ENCODE results near the gene EXOC4. TPM values are rescaled to one million over a fixed set of nuclear protein-coding genes. Genes with fewer than 3 reads are reported as not detected.

Gene EXOC4
- total and polyA plus RNA-seq, 2 of the 8 experiments (the other 6 are each of a cell fraction or from before 2014, with no cell fraction given) = 27.0 to 67.3 TPM

- no peak overlapping the region for H4K8ac ChIP-seq (ENCODE audit: extremely low read depth, insufficient read depth, low read length)
- no peak overlapping the region for H3K4me3 ChIP-seq (ENCODE audit: extremely low read depth in 1 of 4, insufficient read depth in 2 of 4, low read depth in 3 of 4, low read length in 4 of 4)
- H3K9me3 ChIP-seq (ENCODE audit: insufficient read depth in 2 of 2, low read depth in 1 of 2, low read length in 1 of 2) = no peaks in the 10 kb centered on the region
- H4K5ac ChIP-seq (ENCODE audit: insufficient read length, low read depth, low read length) = no peak overlapping the region
- no peak overlapping the region for H2BK5ac ChIP-seq (ENCODE audit: low read depth, low read length)
- no peak overlapping the region for H2AFZ ChIP-seq (ENCODE audit: low read length)
- no peak overlapping the region for H3K14ac ChIP-seq (ENCODE audit: insufficient read length)
- no peak overlapping the region for H2BK20ac ChIP-seq (ENCODE audit: low read length)
- H3K4me1 ChIP-seq (replicated peaks in 1 of 4; ENCODE audit: control insufficient read depth in 3 of 4, insufficient read depth in 4 of 4, low read length in 3 of 4) = peaks cover 0 to 7% (median 3%) of the 10 kb centered on the region in 4 experiments; a peak in 4 of 7 replicates
- no peak overlapping the region for H2AK5ac ChIP-seq (ENCODE audit: low read depth, low read length)
- H2BK120ac ChIP-seq (replicated peaks; ENCODE audit: low read depth, low read length) = no peak overlapping the region
- DNase-seq (ENCODE audit: low read depth in 1 of 2, low spot score in 2 of 2) (no peak), FAIRE-seq (no peak)
- H3K23ac ChIP-seq (ENCODE audit: insufficient read length) = no peak overlapping the region
- no peaks in the 10 kb centered on the region for H3K79me2 ChIP-seq (ENCODE audit: control insufficient read depth in 1 of 2, insufficient read depth in 2 of 2, low read length in 2 of 2)
- H3K56ac ChIP-seq (replicated peaks; ENCODE audit: insufficient read length, low read depth, low read length) = no peak overlapping the region
- H4K20me1 ChIP-seq (replicated peaks in 1 of 2; ENCODE audit: control insufficient read depth in 1 of 2, insufficient read depth in 2 of 2, low read length in 2 of 2) = no peaks in the 10 kb centered on the region
- no peak overlapping the region for H3K4ac ChIP-seq (replicated peaks; ENCODE audit: insufficient read length, low read depth, low read length)
- H2BK15ac ChIP-seq (ENCODE audit: low read length) = no peak overlapping the region
- H3K27ac ChIP-seq (ENCODE audit: low read depth, low read length) = no peak overlapping the region
- H3K9ac ChIP-seq (replicated peaks in 1 of 4; ENCODE audit: extremely low read depth in 1 of 4, low read depth in 3 of 4, low read length in 3 of 4) = no peak overlapping the region
- no peak overlapping the region for H3K4me2 ChIP-seq (ENCODE audit: insufficient read depth in 1 of 2, low read depth in 2 of 2, low read length in 2 of 2)
- no peaks in the 10 kb centered on the region for H3K23me2 ChIP-seq (ENCODE audit: low read depth, low read length)
- POLR2A ChIA-PET (ENCODE audit: partially characterized antibody) = interaction anchor here (2.2 kb wide), 1 partner anchor 9 kb away, joined by 8 read pairs; no protein-coding TSS in a partner anchor
- 91% methylated on average over 5 of the region's 5 CpGs; no CpG with 5 or more reads in 1 of the 2 experiments for WGBS, 2 experiments (ENCODE audit: extremely low coverage in 1 of 2, insufficient coverage in 1 of 2, insufficient read length in 1 of 2, insufficient replicate concordance in 2 of 2, low coverage in 1 of 2, low lambda C conversion rate in 2 of 2, missing lambda C conversion rate in 1 of 2)
- no peak overlapping the region for H2BK12ac ChIP-seq (ENCODE audit: low read depth, low read length)
- H3K18ac ChIP-seq (ENCODE audit: extremely low read depth, low read length) = no peak overlapping the region
- H3K27me3 ChIP-seq (replicated peaks in 1 of 4; ENCODE audit: control insufficient read depth in 3 of 4, extremely low read depth in 1 of 4, insufficient read depth in 3 of 4, low read length in 3 of 4) = no peaks in the 10 kb centered on the region
- H3K79me1 ChIP-seq (ENCODE audit: low read depth, low read length) = no peaks in the 10 kb centered on the region
- H3K36me3 ChIP-seq (ENCODE audit: control insufficient read depth in 2 of 4, insufficient read depth in 4 of 4, low read length in 3 of 4) = no peaks in the 10 kb centered on the region
- CTCF ChIA-PET (ENCODE audit: partially characterized antibody) = interaction anchor here (2.7 kb wide), 1 partner anchor 10 kb away, joined by 11 read pairs; no protein-coding TSS in a partner anchor
- no peak overlapping the region for H4K91ac ChIP-seq (replicated peaks; ENCODE audit: insufficient read length, low read length)
- TF ChIP-seq JUN (IDR thresholded peaks at IDR 0.05; ENCODE audit: low read depth, low read length) (no peak), BACH1 (IDR thresholded peaks at IDR 0.05; ENCODE audit: low read length) (no peak), MAX (IDR thresholded peaks at IDR 0.05) (no peak), E2F6 (IDR thresholded peaks at IDR 0.05) (no peak), CTCF (IDR thresholded peaks at IDR 0.05; ENCODE audit: control extremely low read depth in 1 of 3, insufficient read depth in 1 of 3, low read depth in 1 of 3, low read length in 3 of 3) (no peak), SIRT6 (IDR thresholded peaks at IDR 0.05; ENCODE audit: low read length) (no peak), PHF8 (conservative IDR thresholded peaks at IDR 0.05; ENCODE audit: low read depth, low read length) (no peak), CEBPB (IDR thresholded peaks at IDR 0.05; ENCODE audit: low read depth, low read length) (no peak), USF2 (IDR thresholded peaks at IDR 0.05; ENCODE audit: low read length) (no peak), TCF12 (IDR thresholded peaks at IDR 0.05; ENCODE audit: low read depth, low read length) (no peak)
Measured at GRCh38 chr7:133753513-133753912, 500.6 kb downstream of the EXOC4 start.
